ENCODE results near the gene NAB1.
A peak's percentile ranks its signal among the peaks of the same experiment; 100 is the strongest.
"Not testable (repeated sequence)": the region's sequence is repeated elsewhere in the genome, so short reads cannot be mapped to it uniquely, and the experiment has no call there.

Gene NAB1

DNA sequence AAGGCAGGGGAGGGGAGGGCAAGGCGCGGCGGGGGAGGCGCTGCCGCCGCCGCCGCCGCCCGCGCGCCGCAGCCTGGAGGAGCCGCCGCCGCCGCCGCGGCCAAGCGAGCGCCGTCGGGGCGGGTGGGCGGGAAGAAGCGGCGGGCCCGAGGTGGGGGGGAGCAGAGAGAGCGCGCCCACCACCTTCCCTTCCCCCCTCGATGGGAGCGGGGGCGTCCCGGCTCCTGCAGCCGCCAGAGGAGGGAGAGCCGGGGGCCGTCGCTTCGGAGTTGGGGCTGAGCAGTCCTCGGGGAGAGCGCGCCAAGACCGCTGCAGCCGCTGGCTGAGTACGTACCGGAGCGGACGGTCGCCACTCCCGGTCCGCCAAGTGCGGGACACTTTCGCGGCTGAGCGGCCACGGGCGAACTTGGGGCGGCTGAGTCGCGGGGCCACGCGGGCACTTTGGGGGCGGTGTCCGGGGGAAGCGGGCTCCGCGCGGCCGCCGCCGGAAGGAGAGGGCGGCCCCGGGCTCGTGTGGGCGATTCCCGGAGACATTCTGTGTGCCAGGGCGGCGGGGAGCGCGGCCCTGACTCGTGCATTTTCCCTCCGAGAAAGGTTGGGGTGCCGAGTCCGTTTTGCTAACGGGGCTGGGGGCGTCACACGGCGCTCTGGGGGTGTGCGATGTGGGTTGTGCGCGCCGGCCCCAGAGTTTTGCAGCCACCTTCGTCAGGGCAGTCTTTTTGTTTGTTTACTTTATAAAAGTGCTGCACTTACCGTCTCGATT lies at the start of gene NAB1:
TSS of gene NAB1 (plus strand) at position 49 of the 763 bp plus-strand sequence. CDS start 10,094 bp downstream, outside the sequence.
- no peak for TF ChIP-seq CTCF (IDR thresholded peaks at IDR 0.05; ENCODE audit: low read depth, low read length)
- peak within 1 kb of the TSS; percentile 85 to 90 for H3K4me3 ChIP-seq (replicated peaks in 1 of 2; ENCODE audit: low read depth in 2 of 2, low read length in 2 of 2)
- peak in 1 of 2 donors; percentile 52 for DNase-seq (ENCODE audit: low read depth in 2 of 2)

DNA sequence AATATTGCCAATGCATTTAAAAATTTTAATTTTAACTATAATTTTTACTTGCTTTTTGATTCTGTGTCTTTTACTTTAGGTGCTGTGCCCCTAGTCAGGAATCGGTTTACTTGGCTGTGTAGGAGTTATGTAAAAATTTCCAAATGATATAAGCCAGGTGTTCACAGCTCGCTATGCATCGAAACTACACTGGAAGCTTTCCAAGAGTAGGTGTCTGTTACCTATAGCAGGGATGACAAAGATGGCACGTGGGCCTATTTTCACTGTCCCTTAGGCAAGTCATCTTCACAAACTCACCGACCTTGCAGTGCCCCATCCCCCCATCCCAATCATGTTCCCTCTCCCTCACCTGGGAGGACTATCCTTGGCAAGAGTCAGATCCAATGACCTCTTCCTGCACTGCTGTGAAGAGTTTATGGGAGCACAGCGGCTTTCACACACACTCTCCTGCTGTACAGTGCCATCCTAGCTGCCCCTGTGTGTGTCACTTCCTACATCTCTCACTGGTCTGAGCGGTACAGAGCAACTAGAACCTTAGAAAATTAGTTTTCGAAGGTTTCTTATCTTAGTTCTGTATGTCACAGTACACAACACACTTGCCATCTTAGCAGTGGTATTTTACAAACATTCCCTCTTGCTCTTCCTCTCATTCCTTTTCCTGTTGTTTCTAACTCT lies 49.2 kb upstream of the NAB1 start:
- no peak for TF ChIP-seq CTCF (IDR thresholded peaks at IDR 0.05; ENCODE audit: low read depth, low read length)
- no peak for DNase-seq (ENCODE audit: low read depth in 2 of 2)
- no peak overlapping the region for H3K4me3 ChIP-seq (replicated peaks in 1 of 2; ENCODE audit: low read depth in 2 of 2, low read length in 2 of 2)

DNA sequence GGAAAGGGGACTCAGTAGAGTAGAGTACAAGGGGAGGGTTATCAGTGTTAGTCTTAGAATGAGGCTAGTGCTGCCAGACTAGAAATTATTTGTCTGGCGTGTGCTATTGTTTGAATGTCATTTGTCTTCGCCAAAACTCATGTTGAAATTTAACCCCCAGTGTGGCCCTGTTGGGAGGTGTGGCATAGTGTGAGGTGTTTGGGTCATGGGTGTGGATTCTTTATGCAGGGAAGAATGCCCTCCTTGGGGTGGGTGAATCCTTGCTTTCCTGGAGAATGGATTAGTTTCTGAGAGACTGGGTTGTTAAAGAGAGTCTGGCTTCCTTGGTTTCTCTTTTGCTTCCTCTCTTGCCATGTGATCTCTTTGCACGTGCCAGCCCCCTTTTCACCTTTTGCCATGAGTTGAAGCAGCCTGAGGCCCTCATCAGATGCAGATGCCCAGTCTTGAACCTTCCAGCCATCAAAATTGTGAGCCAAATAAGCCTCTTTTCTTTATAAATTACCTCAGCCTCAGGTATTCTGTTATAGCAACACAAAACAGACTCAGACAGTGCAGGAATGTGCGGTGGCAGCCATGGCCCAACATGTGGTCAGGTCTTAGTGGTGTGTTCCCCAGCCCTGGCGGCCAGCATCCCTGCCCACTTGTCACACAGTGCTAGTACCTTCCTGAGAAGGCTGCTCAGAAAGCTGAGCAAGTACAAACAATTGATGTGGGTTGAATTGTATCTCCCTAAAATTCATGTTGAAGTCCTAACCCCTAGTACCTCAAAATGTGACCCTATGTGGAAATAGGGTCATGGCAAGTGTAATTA lies 48.4 kb upstream of the NAB1 start:
- TF ChIP-seq CTCF (IDR thresholded peaks at IDR 0.05; ENCODE audit: low read depth, low read length): no peak
- DNase-seq (ENCODE audit: low read depth in 2 of 2): no peak

DNA sequence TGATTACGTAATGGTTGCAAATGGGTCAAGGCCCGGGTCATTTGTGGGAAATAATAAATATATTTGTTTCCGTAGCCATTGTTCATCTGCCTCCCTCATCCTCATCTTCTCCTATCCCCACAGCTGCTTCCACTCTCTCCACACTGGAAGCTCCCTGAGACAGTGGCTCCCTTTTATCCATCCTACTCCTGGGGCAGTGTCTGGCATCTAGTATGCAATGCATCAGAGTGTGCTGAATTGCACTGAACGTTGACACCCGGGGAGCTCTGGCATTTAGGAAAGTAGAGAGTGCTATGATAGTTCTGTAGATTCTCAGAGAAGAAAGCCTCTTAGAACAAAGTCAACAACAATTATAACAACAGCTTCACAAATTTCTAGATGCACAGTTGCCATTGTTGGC lies 45.5 kb upstream of the NAB1 start:
- no peak overlapping the region for H3K4me3 ChIP-seq (replicated peaks in 1 of 2; ENCODE audit: low read depth in 2 of 2, low read length in 2 of 2)
- TF ChIP-seq CTCF (IDR thresholded peaks at IDR 0.05; ENCODE audit: low read depth, low read length): no peak
- DNase-seq (ENCODE audit: low read depth in 2 of 2): no peak

More for the DNA sequence above, 48.4 kb upstream of the NAB1 start:
- no peak overlapping the region for H3K4me3 ChIP-seq (replicated peaks in 1 of 2; ENCODE audit: low read depth in 2 of 2, low read length in 2 of 2)

GRCh38 chr2:190607014-190607597 lies 41.8 kb upstream of the NAB1 start:
- H3K4me3 ChIP-seq (replicated peaks in 1 of 2; ENCODE audit: low read depth in 2 of 2, low read length in 2 of 2): peak overlapping the region in 1 of 2 donors; percentile 37
- no peak for TF ChIP-seq CTCF (IDR thresholded peaks at IDR 0.05; ENCODE audit: low read depth, low read length)
- DNase-seq (ENCODE audit: low read depth in 2 of 2): peak; percentile 92

- no peak for TF ChIP-seq CTCF (IDR thresholded peaks at IDR 0.05; ENCODE audit: low read depth, low read length)
- DNase-seq (ENCODE audit: low read depth in 2 of 2): peak; percentile 76 to 96
- H3K4me3 ChIP-seq (replicated peaks in 1 of 2; ENCODE audit: low read depth in 2 of 2, low read length in 2 of 2): peak overlapping the region in 1 of 2 donors; percentile 37
These were observed 41.1 kb upstream of the NAB1 start for GRCh38 chr2:190607657-190608357.

DNA sequence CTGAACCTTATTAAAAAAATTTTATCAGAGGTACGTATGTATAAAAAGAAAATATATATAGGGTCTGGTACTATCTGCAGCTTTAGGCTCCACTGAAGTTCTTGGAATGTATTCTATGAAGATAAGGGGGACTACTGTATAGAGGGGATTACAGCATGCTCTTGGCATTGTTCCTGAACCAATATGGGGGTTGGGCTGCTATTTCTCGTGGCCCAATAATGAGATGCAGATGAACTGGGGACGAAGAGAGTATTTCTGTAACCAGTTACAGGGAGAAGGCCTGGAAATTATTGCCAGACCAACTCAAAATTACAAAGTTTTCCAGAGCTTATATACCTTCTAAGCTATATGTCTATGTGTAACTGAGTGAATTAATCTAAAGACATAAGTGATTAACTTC lies 40.0 kb upstream of the NAB1 start:
- H3K4me3 ChIP-seq (replicated peaks in 1 of 2; ENCODE audit: low read depth in 2 of 2, low read length in 2 of 2); DNase-seq (ENCODE audit: low read depth in 2 of 2): not testable (repeated sequence)

- DNase-seq (ENCODE audit: low read depth in 2 of 2); H3K4me3 ChIP-seq (replicated peaks in 1 of 2; ENCODE audit: low read depth in 2 of 2, low read length in 2 of 2): not testable (repeated sequence)
These were observed 39.5 kb upstream of the NAB1 start for GRCh38 chr2:190609397-190609796.

- H3K4me3 ChIP-seq (replicated peaks in 1 of 2; ENCODE audit: low read depth in 2 of 2, low read length in 2 of 2); DNase-seq (ENCODE audit: low read depth in 2 of 2): not testable (repeated sequence)
These were observed 38.4 kb upstream of the NAB1 start for GRCh38 chr2:190610528-190610927.
